GM18508 (cell line): ENCODE measurements around the gene PNMT.

Experiments used
- ATAC-seq: cut with Tn5 transposase; IDR thresholded peaks from one replicate; pipeline ENCODE4 v1.9.1; 2021; ENCODE audit warnings: moderate number of reproducible peaks; ENCODE audit not compliant: insufficient read depth, unreplicated experiment

PNMT gene

DNA sequence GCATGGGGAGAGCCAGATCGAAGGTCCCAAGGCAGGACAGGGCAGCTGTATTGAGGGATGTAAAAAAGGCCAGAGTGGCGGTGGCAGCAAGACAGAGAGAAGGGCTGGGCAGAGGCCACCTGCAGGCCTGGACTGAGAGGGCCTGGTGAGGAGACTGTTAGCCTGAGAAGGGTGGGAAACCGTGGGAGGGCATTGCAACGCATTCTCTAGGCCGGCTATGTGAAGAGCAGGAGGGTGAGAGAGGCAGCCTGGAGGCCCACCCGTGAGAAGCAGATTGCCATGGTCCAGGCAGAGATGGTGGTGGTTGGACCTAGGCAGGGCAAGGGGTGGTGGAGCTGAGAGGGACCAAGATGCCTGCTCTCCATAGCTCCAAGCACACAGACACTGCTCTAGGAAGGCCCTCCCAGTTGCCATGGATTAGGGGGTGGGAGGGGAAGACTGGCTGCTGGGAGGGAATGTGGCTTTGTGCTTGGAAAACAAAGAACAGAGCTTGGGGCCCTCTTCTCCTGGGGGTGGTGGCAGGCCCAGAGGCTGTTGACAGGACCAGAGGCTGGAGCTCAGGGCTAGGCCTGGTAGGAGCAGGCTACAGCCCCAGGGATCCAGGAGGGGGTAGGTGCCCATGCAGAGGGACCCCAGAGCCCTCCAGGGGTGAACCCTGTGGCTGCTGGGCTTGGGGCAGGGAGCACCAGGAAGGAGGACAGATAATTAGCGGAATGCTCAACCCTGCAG lies 15.5 kb upstream of the PNMT start:
- no peak for ATAC-seq

DNA sequence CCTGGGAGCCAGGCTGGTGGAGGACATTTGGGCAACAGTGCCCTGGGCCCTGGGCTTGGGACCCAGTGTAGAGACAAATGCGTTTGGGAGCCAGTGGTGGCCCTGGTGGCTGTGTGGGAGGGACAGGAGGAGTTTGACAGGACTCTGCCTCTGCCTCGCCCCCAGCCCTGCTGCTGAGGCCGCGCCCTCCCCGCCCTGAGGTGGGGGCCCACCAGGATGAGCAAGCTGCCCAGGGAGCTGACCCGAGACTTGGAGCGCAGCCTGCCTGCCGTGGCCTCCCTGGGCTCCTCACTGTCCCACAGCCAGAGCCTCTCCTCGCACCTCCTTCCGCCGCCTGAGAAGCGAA lies 15.0 kb upstream of the PNMT start:
- ATAC-seq = no peak

DNA sequence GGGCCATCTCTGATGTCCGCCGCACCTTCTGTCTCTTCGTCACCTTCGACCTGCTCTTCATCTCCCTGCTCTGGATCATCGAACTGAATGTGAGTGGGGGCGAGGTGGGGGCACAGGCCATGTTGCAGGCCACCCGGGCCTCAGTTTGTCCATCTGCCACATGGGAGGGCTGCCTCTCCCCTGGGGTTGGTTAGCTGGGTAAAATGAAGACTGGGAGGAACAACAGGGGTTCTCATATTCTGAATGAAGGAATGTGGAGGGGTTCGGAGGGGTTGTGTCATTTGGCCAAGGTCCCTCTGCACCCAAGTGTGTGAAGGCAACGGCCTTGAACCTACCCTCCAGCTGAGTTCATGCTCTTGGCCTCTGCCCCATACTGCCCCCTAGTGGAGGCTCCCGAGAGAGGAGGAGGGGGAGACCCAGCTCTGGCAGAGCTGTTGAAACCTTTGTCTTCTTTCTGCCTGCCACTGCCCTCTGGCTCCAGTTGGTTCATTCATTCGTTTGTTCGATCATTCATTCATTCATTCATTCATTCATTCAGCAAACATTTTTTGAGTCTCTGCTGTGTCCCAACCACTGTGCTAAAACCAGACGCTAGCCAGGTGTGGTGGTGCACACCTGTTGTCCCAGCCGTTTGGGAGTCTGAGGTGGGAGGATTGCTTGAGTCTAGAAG lies 14.5 kb upstream of the PNMT start:
- no peak for ATAC-seq

DNA sequence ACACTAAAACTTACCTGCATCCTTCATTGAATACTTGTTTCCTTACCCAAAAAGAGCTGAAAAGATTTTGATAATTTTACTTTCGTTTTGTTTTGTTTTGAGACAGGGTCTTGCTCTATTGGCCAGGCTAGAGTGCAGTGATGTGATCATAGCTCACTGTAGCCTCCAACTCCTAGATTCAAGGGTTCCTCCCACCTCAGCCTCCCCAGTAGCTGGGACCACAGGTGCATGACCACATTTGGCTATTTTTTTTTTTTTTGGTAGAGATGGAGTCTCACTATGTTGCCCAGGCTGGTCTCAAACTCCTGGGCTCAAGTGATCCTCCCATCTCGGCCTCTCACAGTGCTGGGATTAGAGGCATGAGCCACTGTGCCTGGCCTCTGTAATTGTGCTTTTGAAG lies 13.1 kb upstream of the PNMT start:
- no peak for ATAC-seq

DNA sequence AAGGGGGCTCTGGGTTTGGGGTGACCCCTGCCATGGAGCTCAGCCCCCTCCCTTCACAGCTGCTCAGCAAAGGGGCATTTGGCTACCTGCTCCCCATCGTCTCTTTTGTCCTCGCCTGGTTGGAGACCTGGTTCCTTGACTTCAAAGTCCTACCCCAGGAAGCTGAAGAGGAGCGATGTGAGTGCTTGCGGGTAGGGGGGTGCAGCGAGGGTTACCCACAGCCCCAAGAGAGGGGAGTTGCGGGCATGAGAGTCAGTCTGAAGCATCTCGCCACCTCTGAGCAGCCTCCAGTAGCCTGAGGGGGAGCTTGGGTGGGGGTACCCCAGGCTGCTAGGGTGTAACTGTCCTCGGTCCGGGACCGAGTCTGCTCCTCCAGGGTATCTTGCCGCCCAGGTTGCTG lies 9.9 kb upstream of the PNMT start:
- no peak for ATAC-seq

DNA sequence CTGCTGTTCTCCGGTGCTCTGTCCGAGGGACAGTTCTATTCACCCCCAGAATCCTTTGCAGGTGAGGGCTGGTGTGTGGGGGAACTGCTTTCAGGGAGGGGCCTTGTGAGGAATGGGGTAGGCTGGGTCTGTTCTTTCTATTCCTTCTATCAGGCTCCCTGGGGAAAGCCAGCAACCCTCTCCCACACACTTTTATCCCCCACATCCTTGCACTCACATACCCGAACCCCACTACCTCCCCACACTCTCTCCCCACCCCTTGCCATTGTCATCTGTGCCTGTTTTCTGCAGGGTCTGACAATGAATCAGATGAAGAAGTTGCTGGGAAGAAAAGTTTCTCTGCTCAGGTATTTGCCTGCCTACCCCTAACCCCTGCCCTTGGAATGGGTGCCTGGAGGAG lies 9.5 kb upstream of the PNMT start:
- no peak for ATAC-seq

DNA sequence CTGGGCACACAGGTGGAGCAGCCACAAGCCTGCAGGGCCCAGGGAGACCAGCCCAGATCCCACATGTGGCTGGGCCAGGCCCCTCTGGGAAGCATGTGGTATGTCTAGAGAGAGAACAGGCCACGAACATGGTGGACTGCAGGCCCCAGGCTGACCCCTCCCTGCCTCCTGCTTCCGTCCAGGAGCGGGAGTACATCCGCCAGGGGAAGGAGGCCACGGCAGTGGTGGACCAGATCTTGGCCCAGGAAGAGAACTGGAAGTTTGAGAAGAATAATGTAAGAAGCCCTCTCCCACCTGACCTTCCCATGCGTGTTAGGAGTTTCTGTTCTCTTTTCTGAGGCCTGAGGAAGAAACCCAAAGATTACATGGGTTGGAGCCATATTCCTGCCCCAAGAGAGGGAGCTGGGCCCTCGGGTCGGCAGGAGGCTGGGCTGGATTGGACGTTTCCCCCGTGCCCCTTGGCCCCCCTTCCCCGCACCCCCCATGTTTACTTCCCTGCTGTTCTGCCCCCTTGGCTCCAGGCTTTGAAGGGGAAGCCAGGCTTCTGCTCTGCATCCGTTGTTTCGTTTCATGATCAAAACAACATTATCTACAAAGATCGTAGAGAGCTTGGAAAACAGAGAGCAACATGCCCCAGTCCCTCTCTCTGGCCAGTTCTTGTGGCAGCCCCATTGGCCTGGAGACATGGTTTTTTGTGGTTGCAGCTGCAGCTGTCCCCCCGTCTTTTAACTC lies 8.8 kb upstream of the PNMT start:
- no peak for ATAC-seq

DNA sequence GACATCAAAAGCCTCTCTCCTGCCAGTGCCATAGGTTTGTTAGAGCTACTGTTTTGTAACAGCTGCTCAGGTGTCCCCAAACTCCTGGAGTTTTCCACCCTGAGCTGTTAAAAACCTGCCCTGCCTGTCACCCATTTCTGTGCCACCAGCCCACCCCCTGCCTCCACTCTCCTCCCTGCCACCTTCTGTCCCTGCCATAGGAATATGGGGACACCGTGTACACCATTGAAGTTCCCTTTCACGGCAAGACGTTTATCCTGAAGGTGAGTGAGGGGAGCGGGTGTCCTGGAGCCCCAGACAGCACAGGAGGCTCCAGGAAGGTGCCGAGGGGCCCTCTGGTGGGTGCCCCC lies 8.3 kb upstream of the PNMT start:
- ATAC-seq = no peak

DNA sequence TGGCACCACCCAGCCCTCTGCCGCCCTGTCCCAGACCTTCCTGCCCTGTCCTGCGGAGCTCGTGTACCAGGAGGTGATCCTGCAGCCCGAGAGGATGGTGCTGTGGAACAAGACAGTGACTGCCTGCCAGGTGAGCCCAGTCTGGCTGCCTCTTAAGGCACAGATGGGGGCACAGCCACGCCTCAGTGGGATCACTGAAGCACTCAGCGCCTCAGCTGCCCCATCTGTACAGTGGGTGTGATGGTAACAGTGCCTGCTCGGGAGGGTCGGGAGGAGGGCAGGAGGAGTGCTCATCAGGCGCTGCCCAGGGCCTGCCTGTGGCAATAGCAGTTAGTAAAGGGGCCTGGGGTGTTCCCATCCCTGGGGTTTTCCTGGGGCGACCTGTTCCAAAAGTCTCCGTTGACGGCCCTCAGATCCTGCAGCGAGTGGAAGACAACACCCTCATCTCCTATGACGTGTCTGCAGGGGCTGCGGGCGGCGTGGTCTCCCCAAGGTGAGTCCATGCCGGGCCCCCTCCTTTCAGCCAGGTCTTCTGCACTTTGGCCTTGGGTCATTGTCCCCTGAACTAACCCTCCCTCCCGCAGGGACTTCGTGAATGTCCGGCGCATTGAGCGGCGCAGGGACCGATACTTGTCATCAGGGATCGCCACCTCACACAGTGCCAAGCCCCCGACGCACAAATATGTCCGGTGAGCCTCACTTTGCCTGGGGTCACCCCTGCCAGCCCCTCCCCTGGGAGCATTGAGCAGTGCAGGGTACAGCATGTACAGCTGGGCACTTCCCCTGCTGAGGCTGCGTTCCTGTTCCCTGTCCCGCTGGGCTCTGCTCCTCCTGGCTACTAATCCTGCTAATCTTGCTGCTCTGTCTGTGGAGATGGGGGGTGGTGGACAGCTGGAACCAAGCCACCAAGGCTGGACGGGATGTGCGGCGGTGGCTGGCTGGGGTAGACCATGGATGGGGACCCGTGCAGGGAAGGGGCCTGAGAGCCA lies 7.6 kb upstream of the PNMT start:
- ATAC-seq = no peak

DNA sequence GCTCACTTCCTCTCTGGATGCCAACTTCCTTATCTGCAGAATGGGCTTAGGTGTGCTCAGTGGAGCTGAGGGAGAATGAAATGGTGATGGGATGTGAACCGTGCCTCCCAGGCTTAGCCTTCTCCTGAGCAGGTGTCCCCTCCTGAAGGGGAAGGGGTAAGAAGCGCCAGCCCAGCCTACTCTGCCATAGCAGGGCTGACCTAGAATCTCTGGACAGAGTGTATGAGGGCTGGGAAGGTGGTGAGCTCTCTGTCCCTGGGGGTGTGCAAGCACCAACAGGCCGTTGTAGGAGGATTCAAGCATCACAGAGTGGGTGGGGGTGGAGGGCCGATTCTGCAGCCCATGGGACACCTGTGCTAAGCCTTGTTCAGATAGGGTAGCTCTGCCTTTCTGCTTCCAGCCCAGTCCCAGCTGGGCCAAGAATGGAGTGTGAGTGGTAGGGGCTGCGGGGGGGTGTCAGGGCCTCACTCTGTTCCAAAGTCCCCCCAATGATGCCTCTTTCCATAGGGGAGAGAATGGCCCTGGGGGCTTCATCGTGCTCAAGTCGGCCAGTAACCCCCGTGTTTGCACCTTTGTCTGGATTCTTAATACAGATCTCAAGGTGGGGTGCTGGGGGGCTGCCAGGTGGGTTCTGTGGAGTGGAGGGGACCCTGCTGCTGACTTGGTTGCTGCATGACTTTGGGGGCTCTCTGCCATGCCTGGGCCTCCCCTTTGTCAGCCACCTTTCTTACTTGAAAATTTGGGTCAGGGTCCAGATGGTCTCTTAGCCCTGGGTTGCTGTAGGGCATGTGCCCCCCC lies 6.3 kb upstream of the PNMT start:
- no peak for ATAC-seq

DNA sequence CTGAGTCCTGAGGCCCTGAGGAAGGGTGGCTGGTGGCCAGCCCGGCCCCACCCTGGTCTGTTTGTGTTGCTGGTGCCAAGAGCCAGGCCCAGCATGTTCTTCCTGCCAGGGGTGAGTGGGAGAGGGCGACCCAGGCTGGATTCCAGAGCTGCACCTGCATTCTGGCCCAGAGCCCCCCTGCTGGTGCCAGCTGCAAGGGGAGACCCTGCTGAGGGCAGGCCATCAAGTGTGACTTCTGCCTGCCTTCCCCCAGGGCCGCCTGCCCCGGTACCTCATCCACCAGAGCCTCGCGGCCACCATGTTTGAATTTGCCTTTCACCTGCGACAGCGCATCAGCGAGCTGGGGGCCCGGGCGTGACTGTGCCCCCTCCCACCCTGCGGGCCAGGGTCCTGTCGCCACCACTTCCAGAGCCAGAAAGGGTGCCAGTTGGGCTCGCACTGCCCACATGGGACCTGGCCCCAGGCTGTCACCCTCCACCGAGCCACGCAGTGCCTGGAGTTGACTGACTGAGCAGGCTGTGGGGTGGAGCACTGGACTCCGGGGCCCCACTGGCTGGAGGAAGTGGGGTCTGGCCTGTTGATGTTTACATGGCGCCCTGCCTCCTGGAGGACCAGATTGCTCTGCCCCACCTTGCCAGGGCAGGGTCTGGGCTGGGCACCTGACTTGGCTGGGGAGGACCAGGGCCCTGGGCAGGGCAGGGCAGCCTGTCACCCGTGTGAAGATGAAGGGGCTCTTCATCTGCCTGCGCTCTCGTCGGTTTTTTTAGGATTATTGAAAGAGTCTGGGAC lies 5.5 kb upstream of the PNMT start:
- ATAC-seq = no peak

DNA sequence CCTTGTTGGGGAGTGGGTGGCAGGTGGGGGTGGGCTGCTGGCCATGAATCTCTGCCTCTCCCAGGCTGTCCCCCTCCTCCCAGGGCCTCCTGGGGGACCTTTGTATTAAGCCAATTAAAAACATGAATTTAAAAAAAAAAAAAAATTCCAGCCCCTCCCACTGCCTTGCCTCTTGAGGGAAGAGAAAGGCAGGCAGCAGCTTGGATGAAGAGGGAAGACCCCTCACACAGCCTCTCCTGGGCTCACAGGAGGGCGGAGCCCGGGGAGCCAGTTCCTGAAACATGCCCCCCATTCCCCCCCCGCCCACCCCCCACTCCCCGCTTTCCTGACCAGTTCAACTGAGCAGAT lies 4.9 kb upstream of the PNMT start:
- ATAC-seq = no peak

DNA sequence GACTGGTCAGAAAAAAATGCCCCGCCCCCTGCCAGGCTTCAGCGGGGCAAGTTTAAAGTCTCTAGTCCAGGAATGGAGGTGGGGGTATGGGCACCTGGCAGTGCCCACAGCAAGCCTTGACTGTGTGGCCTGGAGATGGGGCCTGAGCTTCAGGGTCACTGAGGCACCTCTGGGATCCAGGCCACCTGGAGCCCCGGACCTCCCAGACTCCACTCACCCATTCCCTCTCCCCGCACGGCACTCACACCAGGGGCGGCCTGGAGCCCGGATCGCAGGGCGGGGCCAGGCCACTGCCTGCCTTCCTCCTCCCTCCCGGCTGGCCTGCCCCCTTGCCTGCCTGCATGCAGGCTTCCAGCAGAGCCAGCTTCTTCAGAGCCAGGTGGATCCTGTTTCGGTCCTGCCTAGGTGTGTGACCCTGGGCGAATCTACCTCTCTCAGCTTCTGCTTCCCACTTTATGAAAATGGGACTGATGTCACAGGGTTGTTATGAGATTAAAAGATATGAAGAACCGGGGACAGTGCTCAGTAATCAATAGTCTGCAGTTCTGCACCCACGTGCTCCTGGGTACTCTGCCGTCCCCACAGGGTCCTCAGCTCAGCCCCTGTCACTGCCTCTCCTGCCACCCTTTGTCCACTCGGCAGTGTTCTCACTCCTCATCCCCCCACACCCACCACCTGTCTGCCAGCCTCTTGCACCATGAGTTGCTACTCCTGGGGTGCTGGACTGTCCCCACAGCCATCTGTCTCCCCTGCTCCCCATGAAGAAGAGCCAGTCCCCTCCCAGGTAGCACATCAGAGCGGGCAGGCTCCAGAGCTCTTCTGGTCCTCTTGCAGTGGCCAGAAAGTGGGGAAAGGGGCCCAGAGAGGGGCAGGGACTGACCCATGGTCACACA lies 4.3 kb upstream of the PNMT start:
- no peak for ATAC-seq

DNA sequence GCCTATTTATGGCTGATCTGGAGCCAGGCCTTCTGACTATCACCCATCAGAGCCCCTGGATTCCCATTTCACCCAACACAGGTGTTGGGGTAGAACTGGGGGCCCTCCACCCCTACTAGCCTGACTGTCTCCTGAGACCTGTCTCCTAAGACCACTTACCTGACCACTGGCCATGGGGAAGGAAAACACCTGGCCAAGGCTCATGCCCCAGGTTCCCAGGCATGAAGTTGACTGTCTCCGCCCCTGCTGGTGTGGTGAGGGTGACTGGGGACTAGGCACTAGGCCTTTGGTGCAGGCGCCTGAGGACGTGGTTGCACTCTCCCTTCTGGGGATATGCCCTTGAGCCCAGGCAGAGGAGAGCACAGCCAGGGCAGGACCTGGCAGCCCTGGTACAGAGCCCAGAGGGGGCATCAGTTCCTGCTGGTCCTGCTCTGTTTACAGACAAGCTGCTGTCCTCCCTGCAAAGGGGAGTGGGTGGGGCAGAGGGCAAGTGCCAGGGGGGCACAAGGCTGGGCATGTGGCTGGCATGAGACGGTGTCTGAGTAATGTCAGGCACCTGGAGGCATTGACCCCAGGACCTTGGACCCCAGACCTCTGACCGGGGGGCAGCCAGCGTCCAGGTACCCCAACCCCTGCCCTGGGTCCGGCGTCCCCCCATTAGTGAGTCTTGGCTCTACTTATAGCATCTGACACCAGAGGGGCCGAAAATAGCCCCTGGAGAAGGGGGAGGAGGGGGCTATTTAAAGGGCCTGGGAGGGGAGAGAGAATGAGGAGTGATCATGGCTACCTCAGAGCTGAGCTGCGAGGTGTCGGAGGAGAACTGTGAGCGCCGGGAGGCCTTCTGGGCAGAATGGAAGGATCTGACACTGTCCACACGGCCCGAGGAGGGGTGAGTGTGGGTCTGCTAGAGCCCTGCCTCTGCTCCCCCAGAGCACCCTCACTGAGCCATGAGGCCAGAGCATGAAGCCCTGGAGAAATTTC lies 3.4 kb upstream of the PNMT start, which contains the start of gene TCAP:
TCAP (plus strand) TSS at position 769 of the 981 bp plus-strand sequence; CDS start at position 780, 11 bp downstream.
- no peak for ATAC-seq

DNA sequence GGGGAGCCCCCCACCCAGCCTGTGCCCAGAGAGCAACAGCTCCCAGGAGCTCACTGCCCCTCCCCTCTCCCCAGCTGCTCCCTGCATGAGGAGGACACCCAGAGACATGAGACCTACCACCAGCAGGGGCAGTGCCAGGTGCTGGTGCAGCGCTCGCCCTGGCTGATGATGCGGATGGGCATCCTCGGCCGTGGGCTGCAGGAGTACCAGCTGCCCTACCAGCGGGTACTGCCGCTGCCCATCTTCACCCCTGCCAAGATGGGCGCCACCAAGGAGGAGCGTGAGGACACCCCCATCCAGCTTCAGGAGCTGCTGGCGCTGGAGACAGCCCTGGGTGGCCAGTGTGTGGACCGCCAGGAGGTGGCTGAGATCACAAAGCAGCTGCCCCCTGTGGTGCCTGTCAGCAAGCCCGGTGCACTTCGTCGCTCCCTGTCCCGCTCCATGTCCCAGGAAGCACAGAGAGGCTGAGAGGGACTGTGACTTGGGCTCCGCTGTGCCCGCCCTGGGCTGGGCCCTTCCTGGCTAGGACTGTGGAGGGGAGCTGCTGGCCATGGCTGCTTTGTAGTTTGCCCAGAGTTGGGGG lies 2.5 kb upstream of the PNMT start:
- ATAC-seq = no peak

DNA sequence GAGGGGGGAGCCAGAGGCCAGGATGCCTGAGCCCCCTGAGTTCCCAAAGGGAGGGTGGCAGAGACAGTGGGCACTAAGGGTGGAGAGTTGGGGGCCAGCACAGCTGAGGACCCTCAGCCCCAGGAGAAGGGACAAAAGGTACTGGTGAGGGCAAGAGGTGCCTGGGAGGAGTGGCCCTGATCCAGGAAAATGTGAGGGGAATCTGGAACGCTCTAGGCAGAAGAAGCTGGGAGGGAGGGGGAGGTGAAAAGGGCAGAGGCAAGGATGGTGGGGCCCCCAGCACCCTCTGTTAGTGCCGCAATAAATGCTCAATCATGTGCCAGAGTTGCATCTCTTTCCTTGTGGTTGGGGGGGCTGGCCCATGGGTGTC lies 2.0 kb upstream of the PNMT start:
- ATAC-seq = no peak
